HG03066 (cell line): ENCODE measurements around the gene ANO6.

Experiments used
- ATAC-seq: cut with Tn5 transposase; IDR thresholded peaks from one replicate; pipeline ENCODE4 v1.9.1; 2021; ENCODE audit warnings: low read depth; ENCODE audit not compliant: unreplicated experiment

Gene ANO6

DNA sequence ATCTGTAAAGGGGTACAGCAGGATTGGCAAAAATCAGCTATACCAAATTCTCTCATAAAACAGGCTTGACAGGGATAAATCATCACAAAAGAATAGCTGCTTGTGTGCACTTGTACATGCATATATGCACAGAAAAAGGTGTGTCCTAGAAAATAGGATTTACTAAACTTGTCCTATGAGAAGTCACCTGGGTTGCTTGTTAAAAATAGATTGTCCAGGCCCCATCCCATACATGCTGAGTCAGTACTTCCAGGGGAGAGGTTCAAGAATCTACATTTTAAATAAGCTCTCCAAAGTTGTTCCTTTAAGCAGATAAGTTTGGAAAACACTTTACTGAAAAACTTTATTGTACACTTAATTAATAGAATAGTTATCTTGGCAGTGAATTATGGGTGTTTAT lies 123.1 kb downstream of the ANO6 start:
- ATAC-seq = no peak

DNA sequence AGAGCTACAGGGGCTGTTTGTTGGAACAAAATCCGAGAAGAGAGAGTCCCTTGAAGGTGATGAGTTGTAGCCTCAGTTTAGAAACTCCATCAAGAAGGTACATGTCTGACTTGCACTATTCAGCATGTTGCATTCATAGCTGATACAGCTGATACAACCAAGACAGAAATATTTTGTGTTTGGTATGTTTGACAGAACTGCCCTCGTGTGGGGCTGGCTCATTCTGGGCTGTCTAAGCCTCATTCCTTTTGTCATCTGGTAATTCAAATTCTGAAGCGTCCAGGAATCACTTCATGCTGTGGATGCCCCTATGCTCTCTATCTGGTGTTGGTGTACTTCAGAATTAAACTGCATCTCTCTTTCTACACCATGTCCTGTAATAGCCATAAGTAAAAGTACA lies 126.3 kb downstream of the ANO6 start:
- no peak for ATAC-seq

DNA sequence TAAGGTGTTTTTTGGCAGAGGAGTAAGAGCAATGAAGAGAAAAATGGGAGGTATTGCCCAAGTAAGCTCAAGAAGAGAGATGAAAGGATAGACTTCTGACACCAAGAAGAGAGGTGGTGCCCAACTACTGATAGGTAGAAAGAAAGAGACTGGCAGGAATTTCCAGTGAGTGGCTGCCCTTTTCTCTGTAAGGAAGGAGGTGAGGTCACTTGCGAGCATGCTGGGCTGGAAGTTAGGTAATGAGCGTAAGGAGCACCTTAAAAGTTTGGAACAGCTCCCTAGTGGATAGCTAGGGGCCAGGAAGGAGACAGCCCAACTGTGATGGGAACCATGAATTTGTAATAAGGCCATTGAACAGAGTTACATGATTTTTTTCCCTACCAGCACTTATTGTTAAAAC lies 127.0 kb downstream of the ANO6 start:
- no peak for ATAC-seq

DNA sequence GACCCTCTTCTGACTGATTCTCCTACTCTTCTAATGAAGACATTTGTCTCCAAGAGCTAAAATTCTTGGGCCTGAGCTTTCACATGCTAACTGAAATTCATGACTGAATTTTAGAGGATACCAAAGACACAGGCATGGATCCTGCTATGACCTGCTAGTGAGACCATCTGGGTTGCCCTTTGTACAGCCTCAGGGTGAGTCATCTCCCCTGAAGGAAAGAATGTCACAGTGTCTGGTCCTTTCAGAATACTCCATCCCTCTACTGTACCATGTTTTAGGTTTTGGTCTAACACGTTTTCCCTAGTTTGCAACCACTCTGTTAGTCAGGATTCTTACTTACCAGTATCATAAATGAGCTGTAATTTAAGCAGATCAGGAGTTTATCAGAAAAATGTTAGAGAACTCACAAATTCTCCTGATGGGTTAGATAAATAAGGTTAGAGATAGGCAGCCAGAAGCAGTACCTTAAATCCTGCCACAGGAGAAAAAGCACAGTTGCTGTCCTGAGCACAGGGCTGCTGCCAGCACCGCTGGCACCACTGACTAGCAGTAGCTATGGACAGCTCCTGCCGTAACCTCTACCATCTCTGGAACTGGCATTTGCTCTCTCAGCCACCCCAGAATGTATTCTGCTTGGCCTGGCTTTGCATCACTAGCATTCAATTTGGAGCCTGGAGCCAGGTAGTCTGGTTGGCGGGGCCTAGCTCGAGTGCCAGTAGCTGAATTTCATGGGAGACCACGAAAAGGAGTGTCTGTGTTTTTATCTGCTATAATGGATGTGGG lies 127.6 kb downstream of the ANO6 start:
- ATAC-seq = no peak

DNA sequence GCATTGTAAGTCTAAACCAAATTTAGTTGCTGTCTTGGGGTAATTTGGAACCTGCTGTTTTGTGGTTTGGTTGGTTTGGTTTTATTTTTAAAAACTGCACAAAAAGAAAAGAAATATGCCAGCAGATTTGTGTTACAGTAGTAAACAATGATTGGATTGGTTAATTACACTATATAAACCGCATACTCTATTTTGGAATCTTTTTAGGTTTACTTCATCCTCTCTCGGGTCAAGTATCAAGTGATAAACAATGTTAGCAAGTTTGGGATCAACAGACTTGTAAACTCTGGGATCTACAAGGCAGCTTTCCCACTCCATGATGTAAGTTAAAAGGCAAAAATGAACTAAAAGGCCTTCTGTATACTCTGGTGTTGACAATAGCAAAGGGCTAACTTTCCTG lies 132.4 kb downstream of the ANO6 start:
- ATAC-seq = no peak

DNA sequence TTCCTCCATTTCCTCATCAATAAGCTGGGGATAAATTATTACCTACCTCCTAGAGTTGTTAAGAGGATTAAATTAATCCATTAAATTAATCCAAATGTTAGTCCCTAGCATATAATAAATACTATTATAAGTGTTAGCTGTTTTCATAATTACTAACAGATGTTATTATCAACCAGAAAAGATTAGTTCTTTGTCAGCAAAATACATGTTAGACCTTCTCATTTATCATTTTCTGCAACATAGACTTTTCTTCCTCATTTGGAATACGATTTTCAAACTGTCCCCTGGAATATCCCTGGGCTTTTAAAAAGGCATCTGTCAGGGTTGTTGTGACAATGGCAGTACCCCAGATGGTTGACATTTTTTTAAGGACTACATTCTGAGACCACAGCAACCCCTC lies 133.1 kb downstream of the ANO6 start:
- ATAC-seq = no peak

DNA sequence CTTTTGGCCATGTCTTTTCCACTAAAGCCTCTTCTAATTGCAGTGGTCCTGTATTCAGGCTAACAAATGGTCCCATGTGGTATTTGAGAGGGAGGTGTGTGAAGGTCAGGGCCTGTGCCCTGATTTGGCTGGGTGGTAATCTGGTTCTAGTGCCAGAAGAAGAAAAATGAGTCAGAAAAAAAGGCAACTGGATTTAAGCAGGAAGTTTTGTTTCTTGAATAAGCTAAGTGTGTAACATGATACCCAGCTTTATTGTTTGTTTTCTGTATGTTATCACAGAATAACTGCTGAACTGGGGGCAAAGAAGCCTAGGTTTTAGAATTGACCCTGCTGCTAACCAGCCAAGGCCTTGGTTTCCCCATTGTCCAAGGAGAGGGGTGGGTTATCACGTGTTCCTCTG lies 134.0 kb downstream of the ANO6 start:
- no peak for ATAC-seq

DNA sequence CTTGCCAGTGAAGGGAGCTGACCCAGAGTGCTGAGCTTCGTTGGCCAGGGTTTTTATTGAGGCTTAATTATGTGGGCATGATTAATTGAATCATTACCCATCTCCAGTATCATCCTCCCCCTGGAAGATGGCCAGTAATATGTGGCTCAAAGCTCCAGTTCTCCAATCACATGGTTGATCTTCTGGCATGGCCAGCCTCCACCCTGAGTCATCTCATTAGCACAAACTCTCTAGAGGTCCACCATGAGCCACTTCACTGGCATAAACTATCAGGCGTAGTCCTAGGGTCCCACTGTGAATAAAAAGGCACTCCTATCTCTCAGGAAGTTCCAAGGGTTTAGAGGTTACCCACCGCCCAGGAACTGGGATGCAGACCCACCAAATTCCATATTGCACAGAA lies 135.0 kb downstream of the ANO6 start:
- ATAC-seq = no peak

DNA sequence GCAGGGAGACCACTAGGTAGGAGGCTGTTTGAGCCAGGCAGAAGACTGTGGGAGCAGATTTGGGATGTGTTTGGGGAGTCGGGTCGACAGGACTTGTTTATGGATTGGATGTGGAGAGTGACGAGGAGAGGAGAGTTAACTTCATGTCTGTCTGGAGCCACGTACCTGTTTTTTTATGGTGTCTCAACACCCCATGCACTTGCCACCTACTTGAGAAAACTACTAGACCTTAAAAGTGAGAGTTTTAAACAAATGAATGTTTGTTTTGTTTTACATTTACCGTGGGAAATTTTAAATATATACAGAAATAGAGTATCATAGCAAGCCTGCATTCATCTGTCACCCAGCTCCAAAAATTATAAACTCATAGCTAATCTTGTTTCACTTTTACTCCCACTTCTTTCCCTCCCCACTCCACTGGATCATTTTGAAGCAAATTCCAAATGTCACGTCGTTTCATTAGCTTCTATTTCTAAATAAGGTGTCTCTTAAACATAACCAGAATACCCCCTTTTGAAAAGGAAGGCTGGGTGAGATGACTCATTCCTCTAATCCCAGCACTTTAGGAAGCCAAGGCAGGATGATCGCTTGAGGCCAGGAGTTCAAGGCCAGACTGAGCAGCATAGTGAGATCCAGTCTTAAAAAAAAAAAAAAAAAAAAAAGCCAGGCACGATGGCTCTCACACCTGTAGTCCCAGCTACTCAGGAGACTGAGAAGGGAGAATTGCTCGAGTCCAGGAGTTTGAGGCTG lies 136.2 kb downstream of the ANO6 start:
- no peak for ATAC-seq

DNA sequence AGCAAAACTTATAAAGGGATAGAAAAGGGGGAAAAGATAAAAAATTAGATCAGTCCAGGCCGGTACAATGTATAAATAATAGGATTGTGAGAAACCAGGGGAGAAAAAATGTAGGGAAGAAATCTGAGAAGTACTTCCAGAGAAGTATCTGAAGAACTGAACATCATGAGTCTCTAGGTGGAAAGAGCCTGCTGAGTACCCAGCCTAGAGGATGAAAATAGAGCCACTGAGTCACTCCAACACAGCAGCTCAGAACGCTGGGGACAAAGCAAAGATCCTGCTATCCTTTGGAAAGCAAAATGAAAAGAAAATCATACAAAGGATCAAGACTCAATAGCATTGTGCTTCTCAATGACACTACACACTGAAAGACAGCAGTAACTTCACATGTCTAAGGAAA lies 138.0 kb downstream of the ANO6 start:
- no peak for ATAC-seq

DNA sequence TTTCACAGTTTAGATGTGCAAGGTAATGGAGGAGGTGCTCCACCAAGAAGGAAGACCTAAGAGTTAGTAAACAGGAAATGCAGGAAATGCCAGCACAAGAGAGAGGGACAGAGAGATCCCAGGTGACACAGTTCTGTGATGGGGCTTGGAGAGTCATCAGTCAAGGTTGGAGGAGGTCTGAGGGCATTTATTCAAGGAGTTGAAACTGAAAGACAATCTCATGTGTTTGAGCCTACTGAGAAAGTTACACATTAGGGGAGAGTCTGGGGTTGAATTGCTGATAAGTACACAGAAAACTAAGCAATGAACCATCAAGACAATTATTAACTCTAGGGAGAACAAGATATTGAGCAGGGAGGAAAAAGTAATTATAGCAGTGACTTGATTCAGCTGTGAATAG lies 138.5 kb downstream of the ANO6 start:
- peak; percentile 95 for ATAC-seq

DNA sequence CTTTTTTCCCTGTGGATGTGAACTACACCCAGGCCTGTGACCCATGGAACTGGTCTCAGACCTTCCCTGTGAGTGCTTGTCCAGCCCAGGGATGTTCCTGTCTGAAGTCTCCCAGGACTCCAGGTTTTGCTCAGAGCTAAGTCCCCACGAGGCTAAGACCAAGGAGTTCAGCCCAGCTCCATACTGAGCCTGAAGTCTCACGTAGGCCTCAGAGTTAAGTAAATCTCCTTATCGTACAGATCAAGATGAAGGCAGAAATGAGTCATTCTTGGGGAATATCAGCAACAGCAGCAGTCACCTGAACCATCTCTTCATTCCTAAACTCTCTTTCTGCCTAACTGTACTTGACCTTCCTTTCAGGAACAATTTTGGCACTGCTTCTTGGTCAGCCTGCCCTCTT lies 139.8 kb downstream of the ANO6 start:
- ATAC-seq = no peak

DNA sequence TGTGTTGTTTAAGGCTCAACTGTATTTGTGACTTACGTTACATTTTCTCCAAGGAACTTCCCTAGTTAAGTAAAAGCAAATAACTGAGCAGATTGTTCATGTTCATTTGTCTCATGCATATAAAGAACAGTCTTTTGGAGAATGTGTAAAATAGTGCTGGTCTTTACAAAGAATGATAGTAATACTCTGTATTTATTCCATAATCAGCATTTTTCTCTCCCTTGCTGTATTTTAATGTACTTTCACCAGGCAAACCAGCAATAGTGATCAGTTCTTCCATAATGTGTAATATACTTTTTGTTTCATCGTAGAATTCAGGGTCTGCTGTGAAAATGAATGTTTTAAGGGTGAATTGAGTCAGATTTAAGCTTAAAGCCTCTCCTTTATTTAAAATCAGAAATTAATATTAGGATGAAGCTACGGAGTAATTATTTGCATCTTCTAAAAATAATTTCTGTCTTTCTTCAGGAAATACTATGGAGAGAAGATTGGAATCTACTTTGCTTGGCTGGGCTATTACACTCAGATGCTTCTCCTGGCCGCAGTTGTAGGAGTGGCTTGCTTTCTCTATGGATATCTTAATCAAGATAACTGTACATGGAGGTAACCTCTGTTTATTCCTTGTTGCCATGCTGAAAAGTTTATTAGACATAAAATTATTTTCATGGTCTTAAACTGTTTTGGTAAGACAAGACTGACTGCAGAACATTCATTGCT lies 141.1 kb downstream of the ANO6 start:
- ATAC-seq = no peak

DNA sequence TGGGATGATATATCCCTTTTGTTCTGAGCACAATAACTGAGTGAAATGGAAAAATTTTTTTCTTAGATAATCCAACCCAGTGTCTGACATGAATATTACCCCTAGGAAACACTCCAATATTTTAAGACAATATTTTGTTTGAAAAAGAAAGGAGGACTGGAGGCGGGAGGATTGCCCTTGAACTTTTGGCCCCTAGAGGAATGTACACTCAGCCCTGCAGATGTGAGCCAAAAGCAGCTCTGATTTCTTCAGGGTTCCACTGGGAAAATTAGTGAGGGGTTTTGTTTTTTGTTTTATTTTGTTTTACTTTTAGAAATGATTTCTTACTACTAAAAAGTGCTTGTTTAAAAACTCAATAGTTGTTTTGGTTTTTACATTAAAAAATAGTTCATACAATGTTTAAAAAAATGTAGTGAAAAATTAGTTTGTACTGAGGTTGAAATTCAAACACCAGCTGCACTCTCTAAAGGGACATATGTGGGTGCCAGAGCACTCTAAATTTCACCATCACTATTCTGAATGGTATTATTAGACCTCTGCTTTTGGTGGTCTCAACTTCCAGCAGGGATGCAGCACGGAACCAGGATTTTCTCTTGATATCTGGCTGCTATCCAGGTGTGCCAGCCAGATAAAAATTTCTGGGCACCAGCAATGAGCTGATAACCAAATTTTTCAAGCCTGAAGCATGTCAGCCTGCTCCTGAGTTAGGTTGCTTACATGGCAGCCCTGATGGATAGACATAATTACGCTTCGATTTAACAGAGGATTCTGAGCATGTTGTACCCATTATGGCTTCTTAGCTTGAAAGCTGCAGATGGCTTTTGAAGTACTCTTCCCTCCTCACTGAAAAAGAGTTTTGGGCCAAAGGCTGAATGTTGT lies 141.9 kb downstream of the ANO6 start:
- ATAC-seq = no peak

DNA sequence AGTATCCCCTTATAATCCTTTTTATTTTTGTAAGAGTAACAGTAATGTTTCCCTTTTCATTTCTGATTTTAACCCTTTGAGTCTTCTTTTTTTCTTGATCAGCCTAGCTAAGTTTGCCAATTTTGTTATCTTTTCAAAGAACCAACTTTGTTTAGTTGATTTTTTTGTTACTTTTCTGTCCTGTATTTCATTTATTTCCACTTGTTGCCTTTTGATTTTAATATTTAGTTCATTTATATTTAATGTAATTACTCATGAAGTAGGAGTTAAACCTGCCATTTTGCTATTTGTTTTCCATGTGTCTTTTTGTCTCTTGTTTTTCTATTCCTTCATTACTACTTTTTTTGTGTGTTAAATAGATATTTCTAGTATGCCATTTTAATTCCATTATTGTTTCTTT lies 146.4 kb downstream of the ANO6 start:
- no peak for ATAC-seq

DNA sequence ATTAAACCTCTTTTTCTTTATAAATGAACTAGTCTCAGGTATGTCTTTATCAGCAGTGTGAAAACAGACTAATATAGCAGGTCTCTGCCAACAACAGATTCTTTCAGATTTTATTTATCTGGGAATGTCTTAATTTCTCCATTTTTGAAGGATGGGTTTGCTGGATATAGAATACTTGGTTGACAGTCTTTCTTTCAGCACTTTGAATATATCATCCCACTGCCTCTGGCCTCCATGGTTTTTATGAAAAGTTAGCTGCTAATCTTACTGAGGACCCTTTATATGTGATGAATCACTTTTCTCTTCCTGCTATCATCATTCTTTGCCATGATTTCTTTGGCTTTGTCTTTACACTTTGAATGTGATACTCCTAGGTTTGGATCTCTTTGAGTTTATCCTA lies 148.0 kb downstream of the ANO6 start:
- no peak for ATAC-seq

DNA sequence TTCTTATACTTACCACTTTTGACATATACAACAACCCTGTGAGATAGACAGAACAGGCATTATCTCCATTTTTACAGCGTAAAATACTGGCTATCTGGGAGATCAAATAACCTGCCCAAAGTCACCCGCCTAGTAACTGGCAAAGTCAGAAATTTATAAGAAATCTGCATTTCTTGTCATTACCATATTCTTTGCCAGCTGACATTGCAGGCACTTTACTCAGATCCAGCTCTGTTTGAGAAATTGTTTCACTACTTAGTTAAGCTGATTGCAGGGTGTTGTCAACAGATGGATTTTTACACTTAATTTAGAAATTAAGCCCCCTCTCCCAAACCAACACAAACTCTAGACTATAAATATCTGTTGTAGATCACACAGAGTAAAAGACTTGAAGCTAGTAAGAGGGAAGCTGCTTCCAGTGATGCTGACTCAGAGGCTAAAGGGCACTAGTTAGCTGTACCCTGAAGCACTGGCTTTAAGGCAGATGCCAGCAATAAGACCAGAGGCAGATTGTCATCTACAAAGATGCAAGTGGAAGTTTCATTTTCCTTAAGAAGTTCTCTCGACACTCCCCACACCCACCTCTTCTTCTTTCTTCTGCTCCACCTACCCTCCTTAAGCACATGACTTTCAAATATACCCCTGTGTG lies 153.1 kb downstream of the ANO6 start:
- no peak for ATAC-seq

DNA sequence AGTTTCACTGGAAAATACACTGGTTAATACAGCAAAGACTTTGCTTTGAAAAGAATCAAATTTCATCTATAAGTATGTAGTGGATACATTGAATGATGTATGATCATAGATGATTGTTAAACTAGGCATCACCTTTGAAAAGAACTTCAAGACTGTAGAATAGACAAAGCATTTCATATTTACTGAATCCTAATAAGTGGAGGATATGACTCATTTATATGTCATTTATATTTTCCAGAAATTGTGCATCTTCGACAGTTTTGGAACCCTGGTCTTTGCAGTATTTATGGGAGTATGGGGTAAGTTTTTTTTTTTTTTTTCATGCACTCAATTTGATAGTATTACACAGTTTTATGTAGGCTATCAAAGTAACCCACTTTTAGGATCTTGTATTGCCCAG lies 161.9 kb downstream of the ANO6 start:
- no peak for ATAC-seq

DNA sequence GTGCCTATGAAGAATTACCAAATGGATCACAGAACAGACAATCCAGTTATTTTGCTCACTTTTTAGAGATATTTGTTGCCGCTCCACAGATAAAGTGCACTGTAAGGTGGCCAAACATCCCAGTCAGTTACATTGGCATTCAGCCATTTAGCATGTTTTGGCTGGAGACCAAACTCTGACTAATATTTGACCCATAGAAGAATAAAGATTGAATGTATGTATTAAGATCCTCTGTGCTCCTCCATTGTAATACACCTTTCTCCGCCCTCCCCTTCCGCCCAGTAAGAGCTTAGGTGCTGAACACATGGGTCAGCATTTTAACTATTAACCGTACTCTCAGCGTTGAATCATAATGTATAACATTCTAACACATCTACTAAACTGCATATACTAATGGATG lies 163.4 kb downstream of the ANO6 start:
- ATAC-seq = no peak

DNA sequence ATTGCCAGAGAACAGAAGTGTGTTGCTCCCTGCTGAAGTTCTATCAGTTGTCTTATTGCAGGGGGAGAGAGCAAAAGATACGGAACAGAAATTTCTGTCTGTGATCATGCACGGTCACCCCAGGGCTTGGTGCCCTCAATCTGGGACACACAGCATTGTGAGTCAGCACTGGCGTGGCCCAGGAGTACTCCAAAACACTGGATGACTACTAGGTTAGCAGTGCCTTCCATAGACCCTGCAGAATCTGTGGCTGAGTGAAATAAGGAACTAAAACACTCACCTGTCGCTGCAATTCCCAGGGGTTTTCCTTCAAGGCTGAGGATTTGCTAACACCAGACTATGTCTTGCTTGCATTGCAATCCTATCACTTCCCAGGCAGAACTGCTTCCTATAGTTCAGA lies 165.5 kb downstream of the ANO6 start:
- no peak for ATAC-seq
